HCT116 (cell line): Measurements from ENCODE around the gene MXI1. TPM values are rescaled to one million over a fixed set of nuclear protein-coding genes. Genes with fewer than 3 reads are reported as not detected.
A peak's percentile ranks its signal among the peaks of the same experiment; 100 is the strongest.

Experiments
- ATAC-seq: fragments of 200-7000 bp; cut with Tn5 transposase; 2 replicates; pipeline ENCODE4 v1.9.1; 2020; ENCODE audit warnings: mild to moderate bottlenecking, moderate library complexity
- BruUV-seq: library from RNA; stranded (reverse); fragments of 400-500 nt; replicated peaks from 2 replicates; lab custom pipeline; 2021; lab: Mats Ljungman, UMichigan
- CTCF ChIA-PET: fragments of 300-600 bp; sonication (Branson Sonifier 250); formaldehyde crosslinking; loops from one replicate; lab custom pipeline; 2021; ENCODE audit warnings: antibody characterized with exemption; lab: Charles Lee
- POLR2A ChIA-PET: fragments of 300-600, 350-600 bp; sonication (Branson Sonifier 250); formaldehyde crosslinking; loops from one replicate; lab custom pipeline; 2021; ENCODE audit warnings: antibody characterized with exemption; lab: Charles Lee
- RAD21 ChIA-PET, 2 experiments: fragments of 300-600 bp; sonication (Branson Sonifier 250); formaldehyde crosslinking; loops; one replicate each; lab custom pipeline; 2023; ENCODE audit warnings: low total read pairs in 2 of 2; ENCODE audit not compliant: uncharacterized antibody in 2 of 2, unreplicated experiment in 2 of 2, low non-redundant PET in 1 of 2; lab: Charles Lee
- DNase-seq: peaks from one replicate; pipeline ENCODE4 v3.0.0-alpha.2; 2010; ENCODE audit warnings: low read depth, low spot score
- H2AFZ ChIP-seq: fragments of 200-600 bp; shearing (Covaris generic), sonication (generic); 2 replicates; pipeline ENCODE4 v1.6.1; 2017; ENCODE audit warnings: low read depth, mixed run types, mixed read lengths, antibody characterized with exemption, low read length; ENCODE audit not compliant: poor library complexity, severe bottlenecking
- H3K27ac ChIP-seq: 2 replicates; pipeline ENCODE4 v1.5.1; 2012; ENCODE audit warnings: low read depth, low read length
- H3K27me3 ChIP-seq: fragments of 200-600 bp; sonication (generic); 2 replicates; pipeline ENCODE4 v1.6.1; 2016; ENCODE audit warnings: mixed run types, low read length, mixed read lengths; ENCODE audit not compliant: insufficient read depth
- H3K36me3 ChIP-seq, 2 experiments: fragments of 200-500 bp in 1 of 2; fragments of 200-600 bp in 1 of 2; sonication (Bioruptor generic) in 1 of 2; sonication (generic) in 1 of 2; 2 replicates each; pipeline versions ENCODE4 v1.5.1 to v1.6.1; 2014 to 2016; ENCODE audit warnings: low read length in 2 of 2, inconsistent platforms in 1 of 2, mixed read lengths in 1 of 2, mixed run types in 1 of 2; ENCODE audit not compliant: insufficient read depth in 2 of 2, control insufficient read depth in 1 of 2
- H3K4me1 ChIP-seq, 2 experiments: fragments of 200-600 bp in 1 of 2; sonication (generic) in 1 of 2; 2 replicates each; pipeline versions ENCODE4 v1.5.1 to v1.6.1; 2012 to 2017; ENCODE audit warnings: low read length in 2 of 2, inconsistent platforms in 1 of 2, mild to moderate bottlenecking in 1 of 2, mixed read lengths in 1 of 2, mixed run types in 1 of 2, moderate library complexity in 1 of 2; ENCODE audit not compliant: insufficient read depth in 2 of 2, control insufficient read depth in 1 of 2
- H3K4me2 ChIP-seq: fragments of 200-600 bp; sonication (generic); 2 replicates; pipeline ENCODE4 v1.6.1; 2017; ENCODE audit warnings: mixed run types, low read length, mixed read lengths
- H3K4me3 ChIP-seq, 2 experiments: fragments of 200-600 bp in 1 of 2; sonication (generic) in 1 of 2; replicated peaks in 1 of 2; 2 replicates each; pipeline ENCODE4 v1.5.1; 2011 to 2016; ENCODE audit warnings: low read length in 2 of 2, control low read depth in 1 of 2, low read depth in 1 of 2, mild to moderate bottlenecking in 1 of 2, mixed read lengths in 1 of 2, mixed run types in 1 of 2
- H3K79me2 ChIP-seq: fragments of 200-600 bp; sonication (generic); 2 replicates; pipeline ENCODE4 v1.6.1; 2017; ENCODE audit warnings: mild to moderate bottlenecking, mixed run types, low read length, moderate library complexity, mixed read lengths; ENCODE audit not compliant: insufficient read depth
- H3K9ac ChIP-seq: fragments of 200-600 bp; sonication (generic); 2 replicates; pipeline ENCODE4 v1.6.1; 2016; ENCODE audit warnings: low read length, mixed read lengths
- H3K9me2 ChIP-seq: fragments of 200-600 bp; sonication (generic), shearing (Covaris generic); 2 replicates; pipeline ENCODE4 v1.6.1; 2017; ENCODE audit warnings: mixed run types, mild to moderate bottlenecking, moderate library complexity; ENCODE audit not compliant: insufficient read depth
- H3K9me3 ChIP-seq, 2 experiments: fragments of 200-500 bp in 1 of 2; fragments of 200-600 bp in 1 of 2; sonication (Bioruptor generic) in 1 of 2; sonication (generic) in 1 of 2; 2 replicates each; pipeline ENCODE4 v1.6.1; 2014 to 2017; ENCODE audit warnings: low read length in 2 of 2, mixed read lengths in 2 of 2, inconsistent platforms in 1 of 2, low read depth in 1 of 2, mild to moderate bottlenecking in 1 of 2, mixed run types in 1 of 2, moderate library complexity in 1 of 2; ENCODE audit not compliant: control insufficient read depth in 1 of 2, insufficient read depth in 1 of 2
- H4K20me1 ChIP-seq: fragments of 200-600 bp; sonication (generic), shearing (Covaris generic); 2 replicates; pipeline ENCODE4 v1.6.1; 2017; ENCODE audit warnings: mixed run types, mild to moderate bottlenecking, moderate library complexity; ENCODE audit not compliant: insufficient read depth
- CTCF ChIP-seq, 3 experiments: fragments of 200-600 bp in 1 of 3; sonication (generic) in 1 of 3; IDR thresholded peaks in 2 of 3; conservative IDR thresholded peaks in 1 of 3; 2 replicates each; pipeline ENCODE4 v1.5.1; 2012 to 2017; ENCODE audit warnings: low read depth in 2 of 3, low read length in 2 of 3, antibody characterized with exemption in 1 of 3, borderline replicate concordance in 1 of 3, control low read depth in 1 of 3, mild to moderate bottlenecking in 1 of 3, mixed read lengths in 1 of 3, mixed run types in 1 of 3, moderate library complexity in 1 of 3; ENCODE audit not compliant: insufficient read depth in 1 of 3
- EGR1 ChIP-seq: IDR thresholded peaks from 2 replicates; pipeline ENCODE4 v1.6.1; 2012; ENCODE audit warnings: low read depth
- ELF1 ChIP-seq: IDR thresholded peaks from 2 replicates; pipeline ENCODE4 v1.6.1; 2012; ENCODE audit warnings: low read depth, borderline replicate concordance
- JUND ChIP-seq: IDR thresholded peaks from 2 replicates; pipeline ENCODE4 v1.6.1; 2012
- MAX ChIP-seq: IDR thresholded peaks from 2 replicates; pipeline ENCODE4 v1.6.1; 2012
- POLR2AphosphoS5 ChIP-seq: IDR thresholded peaks from 2 replicates; pipeline ENCODE4 v1.6.1; 2011; ENCODE audit warnings: mild to moderate bottlenecking, low read depth, low read length, moderate library complexity
- RAD21 ChIP-seq: IDR thresholded peaks from 2 replicates; pipeline ENCODE4 v1.6.1; 2012; ENCODE audit warnings: low read depth, mild to moderate bottlenecking
- REST ChIP-seq: IDR thresholded peaks from 2 replicates; pipeline ENCODE4 v1.6.1; 2012; ENCODE audit warnings: low read depth
- SIN3A ChIP-seq: IDR thresholded peaks from 2 replicates; pipeline ENCODE4 v1.6.1; 2012; ENCODE audit warnings: low read depth
- SP1 ChIP-seq: IDR thresholded peaks from 2 replicates; pipeline ENCODE4 v1.6.1; 2012; ENCODE audit warnings: low read depth
- TCF7L2 ChIP-seq: IDR thresholded peaks from 2 replicates; pipeline ENCODE4 v1.7.0; 2011; ENCODE audit warnings: borderline replicate concordance, inconsistent platforms; ENCODE audit not compliant: insufficient read depth, insufficient read length; ENCODE audit errors: extremely low read depth
- ZFX ChIP-seq: fragments of 450-650 bp; IDR thresholded peaks from 2 replicates; pipeline ENCODE4 v1.6.1; 2017
- intact Hi-C: fragments of 100-400 bp; cut with micrococcal nuclease; formaldehyde crosslinking; loops from 2 replicates; pipeline ENCODE4 v1.10.0; 2022
- total RNA-seq: library from RNA; stranded (reverse); gene quantifications from one replicate; pipeline ENCODE4 v1.2.1, GENCODE V29; 2021; ENCODE audit not compliant: unreplicated experiment

MXI1 gene
- total RNA-seq, 1 experiment from 2014 or later, result 57.0 TPM

- no peak for DNase-seq
- Histone ChIP-seq H2AFZ (peak overlapping the region; percentile 11), H3K36me3 (no peaks in the 10 kb centered on the region), H3K9ac (no peak overlapping the region), H3K9me2 (no peaks in the 10 kb centered on the region), H3K9me3 (no peaks in the 10 kb centered on the region), H3K4me3 (no peak overlapping the region), H3K27me3 (0 out of 2 replicates have a peak, but pooled peaks cover 2% of the 10 kb centered on the region), H3K4me2 (no peak overlapping the region), H3K4me1 (peaks cover 0 to 5% of the 10 kb centered on the region in 2 experiments; a peak in 2 of 4 replicates), H3K79me2 (no peaks in the 10 kb centered on the region), H4K20me1 (no peaks in the 10 kb centered on the region; the same call in 1 of the 2 replicates), H3K27ac (no peak overlapping the region)
- peak; percentile 91 for ATAC-seq
- ChIA-PET RAD21 (no interaction called here), CTCF (interaction anchor here (0.8 to 1.1 kb wide), 2 partner anchors 46 to 278 kb away, joined by 3 to 4 read pairs; no protein-coding TSS in a partner anchor), POLR2A (interaction anchor here (1.1 kb wide), 1 partner anchor 10 kb away, joined by 3 read pairs; no protein-coding TSS in a partner anchor)
- BruUV-seq, result no TSS peak
- TF ChIP-seq ZFX (no peak), ELF1 (no peak), REST (no peak), MAX (no peak), RAD21 (peak; percentile 44), POLR2AphosphoS5 (no peak), SIN3A (no peak), JUND (no peak), EGR1 (no peak), TCF7L2 (no peak), SP1 (no peak), CTCF (IDR thresholded peaks at IDR 0.05 in 2 of 3, conservative IDR thresholded peaks at IDR 0.05 in 1 of 3; ENCODE audit: borderline replicate concordance in 1 of 3, insufficient read depth in 1 of 3, low read depth in 2 of 3, low read length in 2 of 3) (peak in 2 of 3 experiments; percentile 12 to 15; a peak in 2 of 6 replicates)
- intact Hi-C loops, result no loop called here
Observed at GRCh38 chr10:110162741-110163145, 44.7 kb upstream of the MXI1 start.
